ENCODE data around the gene ZSCAN5C.

ZSCAN5C gene

GRCh38 chr19:56159009-56159559, 43.0 kb upstream of the ZSCAN5C start:
- H3K4me3 ChIP-seq (ENCODE audit: low read depth, low read length): no peak overlapping the region
- in situ Hi-C loops (cut with HindIII; ENCODE audit: low sequenced_read_pairs): no loop called here
- no peak for DNase-seq (ENCODE audit: low read depth, low spot score)
- no peak for TF ChIP-seq CTCF (IDR thresholded peaks at IDR 0.05; ENCODE audit: low read depth, low read length)

- no peak overlapping the region for H3K4me3 ChIP-seq (ENCODE audit: low read depth, low read length)
- in situ Hi-C loops (cut with HindIII; ENCODE audit: low sequenced_read_pairs): no loop called here
- DNase-seq (ENCODE audit: low read depth, low spot score): no peak
- TF ChIP-seq CTCF (IDR thresholded peaks at IDR 0.05; ENCODE audit: low read depth, low read length): no peak
These were observed 42.3 kb upstream of the ZSCAN5C start for GRCh38 chr19:56159622-56160271.

GRCh38 chr19:56161534-56161933, 40.5 kb upstream of the ZSCAN5C start:
- no peak for TF ChIP-seq CTCF (IDR thresholded peaks at IDR 0.05; ENCODE audit: low read depth, low read length)
- DNase-seq (ENCODE audit: low read depth, low spot score): no peak
- in situ Hi-C loops (cut with HindIII; ENCODE audit: low sequenced_read_pairs): no loop called here
- H3K4me3 ChIP-seq (ENCODE audit: low read depth, low read length): no peak overlapping the region

GRCh38 chr19:56162258-56162657, 39.8 kb upstream of the ZSCAN5C start:
- H3K4me3 ChIP-seq (ENCODE audit: low read depth, low read length): no peak overlapping the region
- in situ Hi-C loops (cut with HindIII; ENCODE audit: low sequenced_read_pairs): no loop called here
- TF ChIP-seq CTCF (IDR thresholded peaks at IDR 0.05; ENCODE audit: low read depth, low read length): no peak
- DNase-seq (ENCODE audit: low read depth, low spot score): peak; percentile 19

GRCh38 chr19:56163097-56163496, 39.0 kb upstream of the ZSCAN5C start:
- DNase-seq (ENCODE audit: low read depth, low spot score): no peak
- in situ Hi-C loops (cut with HindIII; ENCODE audit: low sequenced_read_pairs): no loop called here
- no peak overlapping the region for H3K4me3 ChIP-seq (ENCODE audit: low read depth, low read length)
- TF ChIP-seq CTCF (IDR thresholded peaks at IDR 0.05; ENCODE audit: low read depth, low read length): no peak

GRCh38 chr19:56167064-56167578, 35.0 kb upstream of the ZSCAN5C start:
- TF ChIP-seq CTCF (IDR thresholded peaks at IDR 0.05; ENCODE audit: low read depth, low read length): no peak
- in situ Hi-C loops (cut with HindIII; ENCODE audit: low sequenced_read_pairs): no loop called here
- DNase-seq (ENCODE audit: low read depth, low spot score): no peak
- H3K4me3 ChIP-seq (ENCODE audit: low read depth, low read length): no peak overlapping the region
